CD14-positive monocyte (primary cell): Measurements from ENCODE around the gene NEGR1. TPM values are rescaled to one million over a fixed set of nuclear protein-coding genes. Genes with fewer than 3 reads are reported as not detected.

ENCODE experiments used
- DNase-seq, 3 donors: peaks; one replicate each; pipeline ENCODE4 v3.0.0-alpha.2; 2011 to 2022
- H2AFZ ChIP-seq: 2 replicates; pipeline ENCODE4 v1.6.0; 2012; ENCODE audit warnings: mild to moderate bottlenecking, low read depth, low read length, inconsistent platforms; ENCODE audit not compliant: insufficient read depth, poor library complexity, severe bottlenecking
- H3K27ac ChIP-seq, 2 donors: 1 replicate in 1 of 2; 2 replicates in 1 of 2; pipeline ENCODE4 v1.5.1; 2012 to 2013; ENCODE audit warnings: low read length in 2 of 2, control low read depth in 1 of 2, inconsistent platforms in 1 of 2, low read depth in 1 of 2, mild to moderate bottlenecking in 1 of 2
- H3K27me3 ChIP-seq, 2 donors: one replicate each; pipeline versions ENCODE4 v1.6.0 to v1.6.1; 2011 to 2013; ENCODE audit warnings: low read length in 2 of 2; ENCODE audit not compliant: control insufficient read depth in 2 of 2, insufficient read depth in 2 of 2
- H3K36me3 ChIP-seq, 2 donors: replicated peaks in 1 of 2; 1 replicate in 1 of 2; 2 replicates in 1 of 2; pipeline versions ENCODE4 v1.5.1 to v1.6.1; 2012 to 2013; ENCODE audit warnings: low read length in 2 of 2, control low read depth in 1 of 2, inconsistent platforms in 1 of 2, mild to moderate bottlenecking in 1 of 2; ENCODE audit not compliant: insufficient read depth in 2 of 2, control insufficient read depth in 1 of 2
- H3K4me1 ChIP-seq, 2 donors: 1 replicate in 1 of 2; 2 replicates in 1 of 2; pipeline versions ENCODE4 v1.5.1 to v1.6.1; 2012 to 2013; ENCODE audit warnings: low read length in 2 of 2, control low read depth in 1 of 2, inconsistent platforms in 1 of 2, mild to moderate bottlenecking in 1 of 2, moderate library complexity in 1 of 2; ENCODE audit not compliant: insufficient read depth in 2 of 2, control insufficient read depth in 1 of 2
- H3K4me2 ChIP-seq: replicated peaks from 2 replicates; pipeline ENCODE3; 2012; ENCODE audit warnings: low read length, moderate library complexity, mild to moderate bottlenecking; ENCODE audit not compliant: poor library complexity, severe bottlenecking; ENCODE audit errors: extremely low read depth
- H3K4me3 ChIP-seq, 3 experiments: fragments of 200-600 bp in 1 of 3; sonication (generic) in 1 of 3; replicated peaks in 1 of 3; 1 replicate in 2 of 3; 2 replicates in 1 of 3; pipeline ENCODE4 v1.5.1; 2011 to 2013; ENCODE audit warnings: low read length in 3 of 3, mild to moderate bottlenecking in 3 of 3, control low read depth in 2 of 3, low read depth in 2 of 3, inconsistent platforms in 1 of 3, moderate library complexity in 1 of 3
- H3K79me2 ChIP-seq: 2 replicates; pipeline ENCODE4 v1.6.0; 2012; ENCODE audit warnings: mild to moderate bottlenecking, control low read depth, inconsistent platforms, low read length, moderate library complexity; ENCODE audit not compliant: insufficient read depth
- H3K9ac ChIP-seq: 2 replicates; pipeline ENCODE4 v1.6.0; 2017; ENCODE audit warnings: low read length, mild to moderate bottlenecking; ENCODE audit not compliant: insufficient read depth, poor library complexity, severe bottlenecking
- H3K9me3 ChIP-seq, 2 donors: replicated peaks in 1 of 2; 1 replicate in 1 of 2; 2 replicates in 1 of 2; pipeline versions ENCODE4 v1.5.1 to v1.6.1; 2012 to 2013; ENCODE audit warnings: low read length in 2 of 2, control low read depth in 1 of 2; ENCODE audit not compliant: control insufficient read depth in 1 of 2, insufficient read depth in 1 of 2
- H4K20me1 ChIP-seq: 2 replicates; pipeline ENCODE4 v1.6.0; 2012; ENCODE audit warnings: mild to moderate bottlenecking, low read length, control low read depth, moderate library complexity; ENCODE audit not compliant: insufficient read depth
- H3K27ac Mint-ChIP-seq, 7 donors: one replicate each; pipeline ENCODE4 v1.8.0; 2020; ENCODE audit warnings: mild to moderate bottlenecking in 7 of 7, mixed read lengths in 7 of 7, moderate library complexity in 6 of 7, inconsistent platforms in 2 of 7
- H3K27me3 Mint-ChIP-seq, 3 donors: one replicate each; pipeline ENCODE4 v1.8.0; 2021 to 2022; ENCODE audit warnings: low read depth in 3 of 3, mild to moderate bottlenecking in 3 of 3, mixed read lengths in 3 of 3, moderate library complexity in 3 of 3, inconsistent platforms in 1 of 3
- H3K36me3 Mint-ChIP-seq, 2 donors: one replicate each; pipeline ENCODE4 v1.8.0; 2020; ENCODE audit warnings: mixed read lengths in 2 of 2, inconsistent platforms in 1 of 2, mild to moderate bottlenecking in 1 of 2
- H3K4me1 Mint-ChIP-seq: one replicate; pipeline ENCODE4 v1.8.0; 2020; ENCODE audit warnings: mild to moderate bottlenecking, mixed read lengths
- H3K4me3 Mint-ChIP-seq, 2 donors: one replicate each; pipeline ENCODE4 v1.8.0; 2020; ENCODE audit warnings: mild to moderate bottlenecking in 2 of 2, mixed read lengths in 2 of 2, moderate library complexity in 1 of 2
- H3K9me3 Mint-ChIP-seq, 7 donors: one replicate each; pipeline ENCODE4 v1.8.0; 2020 to 2022; ENCODE audit warnings: mixed read lengths in 7 of 7, mild to moderate bottlenecking in 6 of 7, moderate library complexity in 6 of 7, inconsistent platforms in 2 of 7
- WGBS: methylation state at CpG from one replicate; pipeline ENCODE4 v1.1.5; 2013; ENCODE audit warnings: missing lambda C conversion rate; ENCODE audit not compliant: insufficient coverage; 5-methylcytosine and 5-hydroxymethylcytosine counted together
- intact Hi-C, 2 donors: fragments of 100-400 bp; cut with micrococcal nuclease; formaldehyde crosslinking; loops; one replicate each; pipeline versions ENCODE4 v1.15.0 to v1.15.1; 2023
- polyA plus RNA-seq, 3 donors: library from polyadenylated mRNA; depleted of rRNA in 1 of 3; unstranded in 2 of 3; stranded (reverse) in 1 of 3; fragments of 300-500 nt in 2 of 3; fragments of >200 nt in 1 of 3; fragmentation: Illumina TruSeq in 2 of 3; gene quantifications; 1 replicate in 2 of 3; 2 replicates in 1 of 3; pipeline ENCODE4 v1.2.3, GENCODE V29; 2012 to 2021
- TF ChIP-seq, protein P1 (sequence below): fragments of 200-600 bp; IDR thresholded peaks from one replicate; pipeline ENCODE4 v1.8.0; 2022; ENCODE audit warnings: antibody characterized with exemption, mild to moderate bottlenecking

NEGR1 gene
- polyA plus RNA-seq, 3 donors = 0.03 to 0.15 (median 0.13) TPM

GRCh38 chr1:71921935-71922559 lies 360.3 kb downstream of the NEGR1 start:
- H3K79me2 ChIP-seq = no peaks in the 10 kb centered on the region
- 70% methylated on average over 2 of the region's 5 CpGs for WGBS
- H3K36me3 Mint-ChIP-seq = no peaks in the 10 kb centered on the region
- no peaks in the 10 kb centered on the region for H3K4me1 ChIP-seq
- no peak overlapping the region for H3K27ac ChIP-seq
- TF ChIP-seq, protein P1, sequence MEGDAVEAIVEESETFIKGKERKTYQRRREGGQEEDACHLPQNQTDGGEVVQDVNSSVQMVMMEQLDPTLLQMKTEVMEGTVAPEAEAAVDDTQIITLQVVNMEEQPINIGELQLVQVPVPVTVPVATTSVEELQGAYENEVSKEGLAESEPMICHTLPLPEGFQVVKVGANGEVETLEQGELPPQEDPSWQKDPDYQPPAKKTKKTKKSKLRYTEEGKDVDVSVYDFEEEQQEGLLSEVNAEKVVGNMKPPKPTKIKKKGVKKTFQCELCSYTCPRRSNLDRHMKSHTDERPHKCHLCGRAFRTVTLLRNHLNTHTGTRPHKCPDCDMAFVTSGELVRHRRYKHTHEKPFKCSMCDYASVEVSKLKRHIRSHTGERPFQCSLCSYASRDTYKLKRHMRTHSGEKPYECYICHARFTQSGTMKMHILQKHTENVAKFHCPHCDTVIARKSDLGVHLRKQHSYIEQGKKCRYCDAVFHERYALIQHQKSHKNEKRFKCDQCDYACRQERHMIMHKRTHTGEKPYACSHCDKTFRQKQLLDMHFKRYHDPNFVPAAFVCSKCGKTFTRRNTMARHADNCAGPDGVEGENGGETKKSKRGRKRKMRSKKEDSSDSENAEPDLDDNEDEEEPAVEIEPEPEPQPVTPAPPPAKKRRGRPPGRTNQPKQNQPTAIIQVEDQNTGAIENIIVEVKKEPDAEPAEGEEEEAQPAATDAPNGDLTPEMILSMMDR = no peak
- H3K9ac ChIP-seq = no peak overlapping the region
- H2AFZ ChIP-seq = no peak overlapping the region
- no peaks in the 10 kb centered on the region for H3K27me3 ChIP-seq
- H3K9me3 Mint-ChIP-seq = peaks cover 2 to 13% (median 9%) of the 10 kb centered on the region in 7 donors
- no peak for DNase-seq
- peaks cover 0 to 1% (median 0%) of the 10 kb centered on the region in 3 donors for H3K27me3 Mint-ChIP-seq
- no peak overlapping the region for H3K4me3 ChIP-seq
- no peak overlapping the region for H3K4me2 ChIP-seq
- peaks cover 0 to 7% of the 10 kb centered on the region in 2 donors for H3K9me3 ChIP-seq
- intact Hi-C loops = no loop called here
- no peaks in the 10 kb centered on the region for H3K4me1 Mint-ChIP-seq
- H3K4me3 Mint-ChIP-seq = no peak overlapping the region
- H4K20me1 ChIP-seq = no peaks in the 10 kb centered on the region
- no peaks in the 10 kb centered on the region for H3K36me3 ChIP-seq
- H3K27ac Mint-ChIP-seq = no peak overlapping the region

DNA sequence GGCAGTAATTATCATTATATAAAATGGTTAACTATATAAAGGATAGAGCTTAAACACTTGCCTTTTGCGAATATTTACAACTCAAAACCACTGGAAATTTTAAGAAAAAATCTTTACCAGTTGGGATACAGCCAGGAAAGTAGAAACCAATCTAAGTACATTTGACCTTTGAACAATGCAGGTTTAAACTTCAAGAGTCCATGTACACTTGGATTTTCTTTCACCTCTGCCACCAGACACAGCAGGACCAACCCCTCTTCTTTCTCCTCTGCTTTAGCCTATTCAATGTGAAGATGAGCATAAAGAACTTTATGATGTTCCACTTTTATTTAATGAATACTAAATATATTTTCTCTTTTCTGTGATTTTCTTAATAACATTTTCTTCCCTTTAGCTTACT lies 361.1 kb downstream of the NEGR1 start:
- Histone ChIP-seq H3K9ac (no peak overlapping the region), H3K4me1 (no peaks in the 10 kb centered on the region), H3K79me2 (no peaks in the 10 kb centered on the region), H3K27me3 (no peaks in the 10 kb centered on the region), H3K36me3 (no peaks in the 10 kb centered on the region), H3K4me2 (no peak overlapping the region), H3K9me3 (peaks cover 0 to 7% of the 10 kb centered on the region in 2 donors), H2AFZ (no peak overlapping the region), H4K20me1 (no peaks in the 10 kb centered on the region), H3K4me3 (no peak overlapping the region), H3K27ac (no peak overlapping the region)
- Mint-ChIP-seq H3K4me1 (no peaks in the 10 kb centered on the region), H3K27ac (no peak overlapping the region), H3K36me3 (no peaks in the 10 kb centered on the region), H3K4me3 (no peak overlapping the region), H3K27me3 (peaks cover 0 to 1% (median 0%) of the 10 kb centered on the region in 3 donors), H3K9me3 (peaks cover 2 to 17% (median 14%) of the 10 kb centered on the region in 7 donors)
- intact Hi-C loops = no loop called here
- no CpG with 5 or more reads among the region's 1 CpG for WGBS
- TF ChIP-seq, protein P1 = no peak
- DNase-seq = no peak
